Psoas muscle (tissue), 8 donors: ENCODE data around the gene DPF1. TPM values are rescaled to one million over a fixed set of nuclear protein-coding genes. Genes with fewer than 3 reads are reported as not detected.
A peak's percentile ranks its signal among the peaks of the same experiment; 100 is the strongest.

Source experiments
- ATAC-seq, 4 donors: fragments of 200-7000 bp; cut with Tn5 transposase; one replicate each; pipeline ENCODE4 v1.9.1; 2020; ENCODE audit warnings: moderate library complexity in 3 of 4, mild to moderate bottlenecking in 2 of 4
- DNase-seq, 2 donors: peaks; one replicate each; pipeline ENCODE4 v3.0.0-alpha.2; 2020
- H3K27ac ChIP-seq: fragments of 200-600 bp; one replicate; pipeline ENCODE4 v1.8.0; 2022
- H3K27me3 ChIP-seq, 3 donors: fragments of 200-600 bp in 1 of 3; one replicate each; pipeline versions ENCODE4 v1.6.1 to v1.8.0; 2013 to 2022; ENCODE audit warnings: low read length in 2 of 3, mild to moderate bottlenecking in 2 of 3, moderate library complexity in 1 of 3; ENCODE audit not compliant: insufficient read depth in 3 of 3
- H3K36me3 ChIP-seq, 2 donors: fragments of 200-600 bp in 1 of 2; one replicate each; pipeline versions ENCODE4 v1.6.1 to v1.8.0; 2013 to 2022; ENCODE audit warnings: low read depth in 1 of 2, mild to moderate bottlenecking in 1 of 2, moderate library complexity in 1 of 2; ENCODE audit not compliant: insufficient read depth in 1 of 2
- H3K4me1 ChIP-seq: fragments of 200-600 bp; one replicate; pipeline ENCODE4 v1.8.0; 2022
- H3K4me3 ChIP-seq: fragments of 200-600 bp; one replicate; pipeline ENCODE4 v1.8.0; 2022; ENCODE audit warnings: mild to moderate bottlenecking
- H3K9me3 ChIP-seq: fragments of 200-600 bp; one replicate; pipeline ENCODE4 v1.8.0; 2022
- CTCF ChIP-seq: fragments of 200-600 bp; IDR thresholded peaks from one replicate; pipeline ENCODE4 v1.8.0; 2022; ENCODE audit warnings: antibody characterized with exemption
- WGBS, 3 donors: extraction: QIAGEN DNeasy Blood & Tissue Kit; methylation state at CpG; one replicate each; pipeline versions ENCODE4 v1.1.6 to v1.1.7; 2013; 5-methylcytosine and 5-hydroxymethylcytosine counted together
- intact Hi-C, 2 donors: fragments of 100-400 bp; cut with DNase I; formaldehyde crosslinking; loops; one replicate each; pipeline versions ENCODE4 v1.11.0 to v1.14.2; 2022
- polyA plus RNA-seq, 3 donors: library from polyadenylated mRNA; stranded (reverse); fragments of 200-250 nt; gene quantifications; one replicate each; pipeline ENCODE4 v1.2.3, GENCODE V29; 2013
- total RNA-seq, 4 donors: library from RNA; stranded (reverse); fragmentation: NEBNext Ultra II Directional in 2 of 4; extraction: Animal tissue kit (Norgen Biotek cat#: 25700) in 2 of 4; gene quantifications; one replicate each; pipeline versions ENCODE4 v1.2.1 to v1.2.4, GENCODE V29; 2021 to 2023
- donor health status: healthy with polysubstance abuse.
- donor health status: DM: no; HTN: no; CAD: no; lungs with moderate emphysema.
- donor health status: Bipolar disorder and iron deficiency.
- donor health status: healthy.
- donor health status: DM: yes; HTN: yes; CAD: no.
- donor health status: DM: no; HTN: no; CAD: no.
- donor health status: DM: no; HTN: no; CAD: no.
- donor health status: DM: yes; HTN: yes; CAD: no.

DPF1 gene
- total and polyA plus RNA-seq, 7 donors: 0.07 to 0.17 (median 0.16) TPM; not detected in 4

- Histone ChIP-seq H3K36me3 (peaks cover 4 to 15% of the 10 kb centered on the region in 2 donors), H3K9me3 (no peaks in the 10 kb centered on the region), H3K27ac (peak overlapping the region; percentile 4), H3K27me3 (peaks cover 0 to 60% (median 18%) of the 10 kb centered on the region in 3 donors), H3K4me1 (no peaks in the 10 kb centered on the region), H3K4me3 (peak overlapping the region; percentile 15)
- 1 to 2% (median 2%) methylated on average over 29 of the region's 30 CpGs for WGBS, 3 donors
- DNase-seq: peak; percentile 82 to 92
- peak; percentile 36 to 79 (median 72) for ATAC-seq
- TF ChIP-seq CTCF: no peak
- intact Hi-C loops: no loop called here
These were observed 14.2 kb downstream of the DPF1 start for GRCh38 chr19:38209671-38210457.

GRCh38 chr19:38209152-38209551, 14.9 kb downstream of the DPF1 start:
- ATAC-seq: no peak
- Histone ChIP-seq H3K9me3 (no peaks in the 10 kb centered on the region), H3K27me3 (peaks cover 0 to 59% (median 18%) of the 10 kb centered on the region in 3 donors), H3K4me1 (no peaks in the 10 kb centered on the region), H3K27ac (peak overlapping the region; percentile 4), H3K36me3 (peaks cover 4 to 21% of the 10 kb centered on the region in 2 donors), H3K4me3 (no peak overlapping the region)
- no peak for DNase-seq
- no peak for TF ChIP-seq CTCF
- 12 to 22% (median 22%) methylated on average over 5 of the region's 5 CpGs for WGBS, 3 donors
- intact Hi-C loops: no loop called here

- WGBS, 3 donors: 87 to 96% (median 89%) methylated on average over 3 of the region's 3 CpGs
- Histone ChIP-seq H3K36me3 (peaks cover 4 to 27% of the 10 kb centered on the region in 2 donors), H3K4me1 (no peaks in the 10 kb centered on the region), H3K27me3 (peaks cover 0 to 53% (median 18%) of the 10 kb centered on the region in 3 donors), H3K9me3 (no peaks in the 10 kb centered on the region), H3K4me3 (no peak overlapping the region), H3K27ac (no peak overlapping the region)
- DNase-seq (no peak), ATAC-seq (no peak)
- TF ChIP-seq CTCF: no peak
- intact Hi-C loops: no loop called here
These were observed 15.5 kb downstream of the DPF1 start for GRCh38 chr19:38208571-38208970.

GRCh38 chr19:38207543-38207942, 16.5 kb downstream of the DPF1 start:
- ATAC-seq: no peak
- Histone ChIP-seq H3K27ac (no peak overlapping the region), H3K36me3 (peaks cover 6 to 37% of the 10 kb centered on the region in 2 donors), H3K27me3 (peaks cover 0 to 44% (median 18%) of the 10 kb centered on the region in 3 donors), H3K4me1 (no peaks in the 10 kb centered on the region), H3K9me3 (no peaks in the 10 kb centered on the region), H3K4me3 (no peak overlapping the region)
- no peak for TF ChIP-seq CTCF
- intact Hi-C loops: no loop called here
- DNase-seq: no peak
- WGBS, 3 donors: 68 to 82% (median 71%) methylated on average over 9 to 12 of the region's 12 CpGs
